ENCODE results near the gene CUL5.

DNA sequence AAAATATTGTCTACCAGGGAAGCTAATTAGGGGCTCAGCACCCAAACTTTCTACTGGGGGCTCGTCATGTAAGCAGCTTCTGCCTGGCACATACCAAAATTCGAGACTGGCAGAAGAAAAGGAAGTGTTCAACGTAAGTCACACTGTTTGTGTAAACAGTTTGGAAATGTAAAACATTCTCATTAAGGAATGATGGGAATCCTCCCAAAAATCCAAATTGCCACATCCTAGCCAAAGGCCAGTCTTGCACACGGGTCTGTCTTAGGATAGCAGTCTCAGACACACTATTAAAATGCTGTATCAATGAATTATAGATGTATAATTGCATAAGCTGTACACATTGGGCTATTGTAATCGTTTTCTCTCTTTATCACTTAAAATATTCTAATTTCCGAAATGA, 28.9 kb downstream of the CUL5 start:
- no peak for TF ChIP-seq RAD21 (conservative IDR thresholded peaks at IDR 0.05 in 1 of 2, IDR thresholded peaks at IDR 0.05 in 1 of 2)
- TF ChIP-seq, protein P1, sequence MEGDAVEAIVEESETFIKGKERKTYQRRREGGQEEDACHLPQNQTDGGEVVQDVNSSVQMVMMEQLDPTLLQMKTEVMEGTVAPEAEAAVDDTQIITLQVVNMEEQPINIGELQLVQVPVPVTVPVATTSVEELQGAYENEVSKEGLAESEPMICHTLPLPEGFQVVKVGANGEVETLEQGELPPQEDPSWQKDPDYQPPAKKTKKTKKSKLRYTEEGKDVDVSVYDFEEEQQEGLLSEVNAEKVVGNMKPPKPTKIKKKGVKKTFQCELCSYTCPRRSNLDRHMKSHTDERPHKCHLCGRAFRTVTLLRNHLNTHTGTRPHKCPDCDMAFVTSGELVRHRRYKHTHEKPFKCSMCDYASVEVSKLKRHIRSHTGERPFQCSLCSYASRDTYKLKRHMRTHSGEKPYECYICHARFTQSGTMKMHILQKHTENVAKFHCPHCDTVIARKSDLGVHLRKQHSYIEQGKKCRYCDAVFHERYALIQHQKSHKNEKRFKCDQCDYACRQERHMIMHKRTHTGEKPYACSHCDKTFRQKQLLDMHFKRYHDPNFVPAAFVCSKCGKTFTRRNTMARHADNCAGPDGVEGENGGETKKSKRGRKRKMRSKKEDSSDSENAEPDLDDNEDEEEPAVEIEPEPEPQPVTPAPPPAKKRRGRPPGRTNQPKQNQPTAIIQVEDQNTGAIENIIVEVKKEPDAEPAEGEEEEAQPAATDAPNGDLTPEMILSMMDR (IDR thresholded peaks at IDR 0.05) = no peak
- TF ChIP-seq POLR2A (IDR thresholded peaks at IDR 0.05; ENCODE audit: low read length) = no peak

Data from A549 (cell line).